Astrocyte (in vitro differentiated cells and primary cell): ENCODE measurements around the gene RPH3AL.
"Not testable (repeated sequence)": the region's sequence is repeated elsewhere in the genome, so short reads cannot be mapped to it uniquely, and the experiment has no call there.

Experiments used
- CTCF ChIP-seq: IDR thresholded peaks from 2 replicates; pipeline ENCODE4 v1.5.1; 2011; ENCODE audit warnings: low read depth, mild to moderate bottlenecking, inconsistent platforms, low read length, moderate library complexity; ENCODE audit not compliant: insufficient read depth
- EZH2 ChIP-seq: IDR thresholded peaks from 2 replicates; pipeline ENCODE4 v1.6.1; 2012; ENCODE audit warnings: mild to moderate bottlenecking, low read length, inconsistent platforms; ENCODE audit not compliant: insufficient read depth

GRCh38 chr17:243924-244323 lies 108.7 kb downstream of the RPH3AL start:
- TF ChIP-seq CTCF, EZH2: not testable (repeated sequence)
